Adrenal gland (tissue), 5 donors: ENCODE results near the gene DCHS2.

Experiments
- CTCF ChIP-seq, 6 experiments: fragments of 450-650 bp in 4 of 6; fragments of 200-600 bp in 2 of 6; sonication (generic) in 1 of 6; IDR thresholded peaks; 1 replicate in 5 of 6; 2 replicates in 1 of 6; pipeline versions ENCODE4 v1.5.1 to v1.8.0; 2016 to 2021; ENCODE audit warnings: antibody characterized with exemption in 6 of 6, mild to moderate bottlenecking in 2 of 6, moderate library complexity in 1 of 6
- POLR2A ChIP-seq, 2 donors: fragments of 450-650 bp; IDR thresholded peaks; one replicate each; pipeline ENCODE4 v1.6.1; 2017; ENCODE audit warnings: antibody characterized with exemption in 2 of 2, mild to moderate bottlenecking in 2 of 2, moderate library complexity in 1 of 2
- donor health status: DM: no; HTN: no; CAD: no.

- TF ChIP-seq CTCF (IDR thresholded peaks at IDR 0.05) (no peak), POLR2A (IDR thresholded peaks at IDR 0.05) (no peak)
Observed at GRCh38 chr4:154457471-154457870, 34.1 kb downstream of the DCHS2 start.
